ENCODE results near the gene PHLDA3.

GRCh38 chr1:201433609-201434008, 35.4 kb downstream of the PHLDA3 start:
- TF ChIP-seq CTCF (IDR thresholded peaks at IDR 0.05; ENCODE audit: low read depth, low read length), result no peak
- no peak for TF ChIP-seq EZH2phosphoT487 (IDR thresholded peaks at IDR 0.05; ENCODE audit: low read depth)

Data from OCI-LY3 (cell line).